Subcutaneous adipose tissue (tissue), 4 donors: ENCODE results near the gene PIAS1. TPM values are rescaled to one million over a fixed set of nuclear protein-coding genes. Genes with fewer than 3 reads are reported as not detected.

Experiments
- total RNA-seq, 4 donors: library from RNA; depleted of rRNA; stranded (reverse); fragments of >200 nt; gene quantifications; one replicate each; pipeline ENCODE4 v1.1.0, GENCODE V29; 2016
- TF ChIP-seq, protein P1 (sequence below): fragments of 450-650 bp; IDR thresholded peaks from one replicate; pipeline ENCODE4 v1.5.1; 2016; ENCODE audit warnings: low read depth, mild to moderate bottlenecking, control low read depth, antibody characterized with exemption, moderate library complexity

Gene PIAS1
- total RNA-seq, 4 donors from 2014 or later = 34.3 to 68.8 (median 45.4) TPM

DNA sequence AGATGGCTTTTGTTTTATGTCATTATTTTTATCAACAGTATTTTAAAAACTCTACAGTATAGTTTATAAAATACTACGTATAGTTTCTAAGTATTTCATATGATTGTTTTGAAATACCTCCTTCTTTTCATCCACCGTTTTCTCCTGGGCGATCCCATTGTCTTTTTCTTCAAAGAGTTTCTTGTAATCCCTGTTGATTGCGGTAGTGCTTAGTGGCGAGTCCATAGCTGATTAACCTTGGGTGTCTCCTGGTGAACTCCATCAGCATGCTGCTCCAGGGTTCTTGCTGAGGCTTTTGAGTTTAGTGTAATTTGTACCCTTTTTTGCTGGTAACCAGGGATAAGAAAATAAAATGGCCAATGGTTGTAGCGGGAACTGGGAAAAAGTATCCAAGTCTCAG, 3.6 kb downstream of the PIAS1 start:
- TF ChIP-seq, protein P1, sequence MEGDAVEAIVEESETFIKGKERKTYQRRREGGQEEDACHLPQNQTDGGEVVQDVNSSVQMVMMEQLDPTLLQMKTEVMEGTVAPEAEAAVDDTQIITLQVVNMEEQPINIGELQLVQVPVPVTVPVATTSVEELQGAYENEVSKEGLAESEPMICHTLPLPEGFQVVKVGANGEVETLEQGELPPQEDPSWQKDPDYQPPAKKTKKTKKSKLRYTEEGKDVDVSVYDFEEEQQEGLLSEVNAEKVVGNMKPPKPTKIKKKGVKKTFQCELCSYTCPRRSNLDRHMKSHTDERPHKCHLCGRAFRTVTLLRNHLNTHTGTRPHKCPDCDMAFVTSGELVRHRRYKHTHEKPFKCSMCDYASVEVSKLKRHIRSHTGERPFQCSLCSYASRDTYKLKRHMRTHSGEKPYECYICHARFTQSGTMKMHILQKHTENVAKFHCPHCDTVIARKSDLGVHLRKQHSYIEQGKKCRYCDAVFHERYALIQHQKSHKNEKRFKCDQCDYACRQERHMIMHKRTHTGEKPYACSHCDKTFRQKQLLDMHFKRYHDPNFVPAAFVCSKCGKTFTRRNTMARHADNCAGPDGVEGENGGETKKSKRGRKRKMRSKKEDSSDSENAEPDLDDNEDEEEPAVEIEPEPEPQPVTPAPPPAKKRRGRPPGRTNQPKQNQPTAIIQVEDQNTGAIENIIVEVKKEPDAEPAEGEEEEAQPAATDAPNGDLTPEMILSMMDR = no peak

DNA sequence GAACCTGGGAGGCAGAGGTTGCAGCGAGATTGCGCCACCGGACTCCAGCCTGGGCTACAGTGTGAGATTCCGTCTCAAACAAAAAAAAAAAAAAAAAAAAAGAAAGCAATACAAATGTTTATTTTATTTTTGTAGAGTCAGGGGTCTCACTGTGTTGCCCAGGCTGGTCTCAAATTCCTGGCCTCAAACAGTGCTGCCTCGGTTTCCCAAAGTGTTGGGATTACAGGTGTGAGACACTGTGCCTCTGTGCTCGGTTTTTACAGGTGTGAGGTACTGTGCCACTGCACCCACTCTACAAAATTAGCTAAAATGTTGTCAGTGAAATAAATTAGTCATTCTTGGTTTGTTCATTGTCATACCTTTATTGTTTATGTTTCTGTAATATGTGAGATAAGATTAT, 5.5 kb downstream of the PIAS1 start:
- TF ChIP-seq, protein P1 = no peak

DNA sequence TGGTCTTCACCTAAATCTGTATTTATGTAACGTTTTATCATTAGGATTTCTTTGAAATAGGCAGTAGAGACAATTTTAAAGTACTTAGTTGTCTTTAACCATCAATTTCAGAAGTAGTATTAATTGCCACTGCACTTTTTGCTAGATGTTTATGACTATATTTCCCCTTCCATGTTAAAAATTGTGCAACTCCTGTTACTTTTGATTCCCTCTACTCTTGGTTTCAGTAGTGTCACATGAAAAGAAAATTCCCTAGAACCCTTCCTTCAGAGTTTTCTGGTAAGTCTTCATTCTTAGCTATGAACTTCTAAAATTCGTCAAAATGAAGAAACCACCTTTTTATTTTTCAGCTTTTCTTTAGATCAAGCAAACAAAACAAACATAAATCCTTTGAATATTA, 7.1 kb downstream of the PIAS1 start:
- TF ChIP-seq, protein P1 = no peak

DNA sequence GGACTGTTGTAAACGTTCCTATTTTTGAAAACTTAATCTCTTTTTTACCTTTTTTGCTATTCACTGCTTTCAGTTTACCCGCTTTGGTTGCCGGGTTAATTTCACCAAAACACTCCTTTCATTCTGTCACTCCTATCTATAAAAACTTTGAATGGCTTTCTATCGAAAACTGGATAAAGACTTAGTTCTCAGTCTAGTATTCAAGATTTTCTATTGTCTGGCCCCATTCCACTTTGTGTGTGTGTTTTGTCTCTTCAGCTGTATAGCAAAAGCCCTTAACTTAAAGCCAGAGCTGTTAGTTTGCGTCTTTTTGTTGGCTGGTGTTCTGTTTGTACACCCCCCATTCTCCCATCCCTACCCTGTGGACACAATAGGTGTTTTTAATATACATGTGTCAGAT, 7.5 kb downstream of the PIAS1 start:
- TF ChIP-seq, protein P1 = no peak

DNA sequence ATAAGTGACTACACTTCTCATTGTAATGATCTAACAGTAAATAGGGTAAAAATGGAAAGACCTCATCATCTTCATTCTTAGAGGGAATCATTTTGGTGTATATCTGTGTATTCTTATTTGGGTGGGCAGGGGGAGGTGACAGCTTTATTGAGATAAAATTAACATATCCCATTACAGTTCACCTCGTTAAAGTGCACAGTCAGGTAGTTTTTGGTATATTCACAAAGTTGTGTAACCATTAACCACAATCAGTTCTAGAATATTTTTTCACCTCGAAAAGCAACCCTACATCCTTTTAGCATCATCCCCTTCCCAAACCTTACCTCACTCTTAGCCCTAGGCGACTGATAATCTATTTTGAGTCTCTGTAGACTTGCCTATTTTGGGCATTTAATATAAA, 8.1 kb downstream of the PIAS1 start:
- TF ChIP-seq, protein P1 = no peak

DNA sequence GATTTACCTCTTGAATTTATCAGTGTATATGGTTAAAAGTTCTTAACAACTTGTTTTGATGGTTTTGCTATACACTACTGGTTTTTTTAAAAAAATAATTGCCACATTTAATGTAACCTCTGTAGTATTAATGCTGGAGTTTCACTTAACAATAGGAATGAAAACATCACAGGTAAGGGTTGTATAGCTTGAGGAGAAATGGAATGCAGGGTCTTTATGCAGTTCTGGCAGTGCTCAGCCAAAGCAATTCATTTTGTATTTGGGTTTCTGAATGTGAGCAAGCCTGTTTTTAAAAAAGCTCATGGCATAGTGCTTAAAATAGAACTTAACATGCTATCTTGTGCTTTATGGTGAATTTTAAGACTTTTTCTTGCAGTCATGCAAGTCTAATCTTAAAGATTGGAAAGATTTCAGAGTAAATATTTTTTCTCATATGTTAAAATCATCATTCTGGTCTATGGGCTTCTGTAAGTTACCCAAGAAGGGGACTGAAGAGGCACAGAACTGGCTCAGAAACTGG, 8.9 kb downstream of the PIAS1 start:
- TF ChIP-seq, protein P1 = no peak

DNA sequence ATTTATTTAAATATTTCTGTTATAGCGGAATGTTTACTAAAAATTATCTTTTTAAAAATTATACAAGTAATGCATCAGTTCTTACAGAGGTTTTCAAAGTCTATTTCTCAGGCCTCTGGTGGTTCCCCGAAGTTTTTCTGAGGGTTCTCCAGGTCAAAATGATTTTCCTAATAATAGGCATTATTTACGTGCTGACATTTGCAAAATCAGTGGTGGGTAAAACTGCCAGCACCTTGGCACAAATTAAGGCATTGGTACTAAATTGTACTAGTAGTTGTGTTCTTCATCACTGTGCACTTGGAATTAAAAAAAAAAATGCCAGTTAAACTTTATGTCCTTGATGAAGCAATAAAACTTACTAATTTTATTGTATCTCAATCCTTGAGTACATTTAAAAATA, 9.5 kb downstream of the PIAS1 start:
- TF ChIP-seq, protein P1 = no peak
